ENCODE results near the gene SLC2A4RG.

The SLC2A4RG gene

GRCh38 chr20:63747622-63748069 is 8.1 kb downstream of the SLC2A4RG start:
- Histone ChIP-seq H3K27ac (ENCODE audit: poor library complexity, severe bottlenecking) (no peak overlapping the region), H3K36me3 (ENCODE audit: low read depth) (peaks cover 15% of the 10 kb centered on the region), H3K4me3 (ENCODE audit: severe bottlenecking) (no peak overlapping the region), H3K9me3 (ENCODE audit: severe bottlenecking) (no peaks in the 10 kb centered on the region), H3K27me3 (ENCODE audit: insufficient read depth, poor library complexity, severe bottlenecking) (no peaks in the 10 kb centered on the region), H3K4me1 (ENCODE audit: insufficient read depth, poor library complexity, severe bottlenecking) (no peaks in the 10 kb centered on the region)
- DNase-seq (ENCODE audit: low spot score) (no peak), ATAC-seq (ENCODE audit: low read depth) (peak; percentile 22; the same call in 2 of the 3 replicates)
- TF ChIP-seq CTCF (IDR thresholded peaks at IDR 0.05; ENCODE audit: poor library complexity, severe bottlenecking): no peak

GRCh38 chr20:63748070-63748933 is 8.7 kb downstream of the SLC2A4RG start:
- no peak overlapping the region for H3K4me3 ChIP-seq (ENCODE audit: severe bottlenecking)
- ATAC-seq (ENCODE audit: low read depth) (peak; percentile 13; the same call in 1 of the 3 replicates), DNase-seq (ENCODE audit: low spot score) (peak; percentile 88)
- peaks cover 10% of the 10 kb centered on the region for H3K36me3 ChIP-seq (ENCODE audit: low read depth)
- H3K9me3 ChIP-seq (ENCODE audit: severe bottlenecking): no peaks in the 10 kb centered on the region
- H3K27ac ChIP-seq (ENCODE audit: poor library complexity, severe bottlenecking): no peak overlapping the region
- TF ChIP-seq CTCF (IDR thresholded peaks at IDR 0.05; ENCODE audit: poor library complexity, severe bottlenecking): no peak
- no peaks in the 10 kb centered on the region for H3K27me3 ChIP-seq (ENCODE audit: insufficient read depth, poor library complexity, severe bottlenecking)
- H3K4me1 ChIP-seq (ENCODE audit: insufficient read depth, poor library complexity, severe bottlenecking): no peaks in the 10 kb centered on the region

- Histone ChIP-seq H3K27me3 (ENCODE audit: insufficient read depth, poor library complexity, severe bottlenecking) (no peaks in the 10 kb centered on the region), H3K4me1 (ENCODE audit: insufficient read depth, poor library complexity, severe bottlenecking) (no peaks in the 10 kb centered on the region), H3K36me3 (ENCODE audit: low read depth) (peaks cover 4% of the 10 kb centered on the region), H3K9me3 (ENCODE audit: severe bottlenecking) (no peaks in the 10 kb centered on the region), H3K27ac (ENCODE audit: poor library complexity, severe bottlenecking) (no peak overlapping the region), H3K4me3 (ENCODE audit: severe bottlenecking) (no peak overlapping the region)
- DNase-seq (ENCODE audit: low spot score): no peak
- no peak for ATAC-seq (ENCODE audit: low read depth)
- TF ChIP-seq CTCF (IDR thresholded peaks at IDR 0.05; ENCODE audit: poor library complexity, severe bottlenecking): no peak
Observed at GRCh38 chr20:63748934-63749270, 9.3 kb downstream of the SLC2A4RG start.

GRCh38 chr20:63749597-63750508 is 10.3 kb downstream of the SLC2A4RG start:
- H3K36me3 ChIP-seq (ENCODE audit: low read depth): no peaks in the 10 kb centered on the region
- no peak overlapping the region for H3K4me3 ChIP-seq (ENCODE audit: severe bottlenecking)
- H3K9me3 ChIP-seq (ENCODE audit: severe bottlenecking): no peaks in the 10 kb centered on the region
- H3K4me1 ChIP-seq (ENCODE audit: insufficient read depth, poor library complexity, severe bottlenecking): no peaks in the 10 kb centered on the region
- H3K27ac ChIP-seq (ENCODE audit: poor library complexity, severe bottlenecking): no peak overlapping the region
- ATAC-seq (ENCODE audit: low read depth) (no peak), DNase-seq (ENCODE audit: low spot score) (peak; percentile 85)
- H3K27me3 ChIP-seq (ENCODE audit: insufficient read depth, poor library complexity, severe bottlenecking): no peaks in the 10 kb centered on the region
- no peak for TF ChIP-seq CTCF (IDR thresholded peaks at IDR 0.05; ENCODE audit: poor library complexity, severe bottlenecking)

Measured in RWPE2 (cell line).